ENCODE results near the gene GIPR. TPM values are rescaled to one million over a fixed set of nuclear protein-coding genes. Genes with fewer than 3 reads are reported as not detected.
"Not testable (repeated sequence)": the region's sequence is repeated elsewhere in the genome, so short reads cannot be mapped to it uniquely, and the experiment has no call there.

Gene GIPR
- 9.3 and 9.5 TPM in 2 replicates for total RNA-seq

GRCh38 chr19:45667620-45668341 lies at the start of gene GIPR:
TSS of gene GIPR (plus strand) at chr19:45668221. CDS start at chr19:45669521, 1,300 bp downstream.
- intact Hi-C loops (cut with micrococcal nuclease), result no loop called here
- Mint-ChIP-seq H3K36me3 (ENCODE audit: low read depth) (no peaks in the 10 kb centered on the region), H3K9me3 (no peaks in the 10 kb centered on the region), H3K4me1 (ENCODE audit: low read depth) (peaks cover 23% of the 10 kb centered on the region), H3K4me3 (ENCODE audit: low read depth) (peak within 1 kb of the TSS; percentile 87), H3K27me3 (ENCODE audit: low read depth) (peaks cover 5% of the 10 kb centered on the region), H3K27ac (peak within 1 kb of the TSS; percentile 77)
- DNase-seq (ENCODE audit: low spot score), result peak; percentile 45

GRCh38 chr19:45621389-45621788 lies 46.6 kb upstream of the GIPR start:
- no peak overlapping the region for H3K4me3 Mint-ChIP-seq (ENCODE audit: low read depth)
- H3K4me1 Mint-ChIP-seq (ENCODE audit: low read depth), result peaks cover 6% of the 10 kb centered on the region
- no peaks in the 10 kb centered on the region for H3K9me3 Mint-ChIP-seq
- intact Hi-C loops (cut with micrococcal nuclease), result no loop called here
- DNase-seq (ENCODE audit: low spot score), result no peak
- H3K27ac Mint-ChIP-seq, result no peak overlapping the region
- H3K36me3 Mint-ChIP-seq (ENCODE audit: low read depth), result peaks cover 74% of the 10 kb centered on the region
- no peaks in the 10 kb centered on the region for H3K27me3 Mint-ChIP-seq (ENCODE audit: low read depth)

DNA sequence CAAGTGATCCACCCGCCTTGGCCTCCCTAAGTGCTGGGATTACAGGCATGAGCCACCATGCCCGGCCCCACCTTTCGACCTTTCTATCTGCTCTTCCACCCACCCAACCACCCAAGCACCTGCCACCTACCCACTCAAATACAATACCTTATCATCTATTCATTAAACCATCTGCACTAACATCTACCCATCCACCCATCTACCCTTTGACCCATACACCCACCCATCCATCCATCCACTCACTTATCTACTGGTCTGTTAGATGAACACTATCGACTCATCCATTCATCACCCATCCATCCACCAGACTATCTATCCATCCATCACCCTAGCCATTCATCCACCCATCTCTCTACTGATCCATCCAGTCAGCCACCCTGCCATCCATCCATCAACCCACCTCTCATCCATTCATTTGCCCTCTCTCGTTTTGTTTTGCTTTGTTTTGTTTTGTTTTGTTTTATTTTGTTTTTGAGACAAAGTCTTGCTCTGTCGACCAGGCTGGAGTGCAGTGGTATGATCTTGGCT lies 46.0 kb upstream of the GIPR start:
- intact Hi-C loops (cut with micrococcal nuclease), result no loop called here
- Mint-ChIP-seq H3K36me3 (ENCODE audit: low read depth) (peaks cover 72% of the 10 kb centered on the region), H3K27ac (peak overlapping the region; percentile 38), H3K4me1 (ENCODE audit: low read depth) (peaks cover 6% of the 10 kb centered on the region), H3K4me3 (ENCODE audit: low read depth) (no peak overlapping the region), H3K27me3 (ENCODE audit: low read depth) (no peaks in the 10 kb centered on the region), H3K9me3 (no peaks in the 10 kb centered on the region)
- no peak for DNase-seq (ENCODE audit: low spot score)

DNA sequence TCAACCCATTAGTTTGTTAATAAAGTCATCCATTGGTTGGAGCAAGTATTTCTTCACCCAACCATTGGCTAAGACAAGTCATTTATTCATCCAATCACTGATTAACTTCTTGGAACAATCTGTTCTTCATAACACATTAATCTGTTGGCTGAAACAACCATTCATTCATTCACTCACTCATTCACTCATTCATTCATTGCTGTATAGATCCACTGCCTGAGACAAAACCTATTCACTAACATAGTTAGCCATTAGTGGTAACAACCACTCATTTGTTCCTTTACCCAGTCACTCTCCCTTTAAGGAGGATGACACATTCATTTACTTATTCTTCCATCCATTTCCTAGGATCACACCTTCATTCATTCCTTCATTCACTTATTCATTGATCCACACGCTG lies 44.0 kb upstream of the GIPR start:
- no peak overlapping the region for H3K27ac Mint-ChIP-seq
- peaks cover 74% of the 10 kb centered on the region for H3K36me3 Mint-ChIP-seq (ENCODE audit: low read depth)
- H3K4me1 Mint-ChIP-seq (ENCODE audit: low read depth), result peaks cover 6% of the 10 kb centered on the region
- no peaks in the 10 kb centered on the region for H3K9me3 Mint-ChIP-seq
- no peak overlapping the region for H3K4me3 Mint-ChIP-seq (ENCODE audit: low read depth)
- intact Hi-C loops (cut with micrococcal nuclease), result no loop called here
- no peak for DNase-seq (ENCODE audit: low spot score)
- no peaks in the 10 kb centered on the region for H3K27me3 Mint-ChIP-seq (ENCODE audit: low read depth)

DNA sequence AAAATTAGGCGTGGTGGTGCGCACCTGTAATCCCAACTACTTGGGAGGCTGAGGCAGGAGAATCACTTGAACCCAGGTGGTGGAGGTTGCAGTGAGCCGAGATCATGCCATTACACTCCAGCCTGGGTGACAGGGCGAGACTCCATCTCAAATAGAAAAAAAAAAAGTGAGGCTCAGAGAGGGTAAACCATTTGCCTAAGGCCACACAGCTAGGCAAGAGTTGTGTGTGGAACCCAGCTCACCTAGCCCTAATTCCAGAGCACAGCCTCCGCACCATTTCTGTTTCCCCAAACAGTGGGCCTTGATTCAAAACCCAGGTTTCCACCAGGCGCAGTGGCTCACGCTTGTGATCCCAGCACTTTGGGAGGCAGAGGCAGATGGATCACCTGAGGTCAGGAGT lies 39.8 kb upstream of the GIPR start:
- H3K9me3 Mint-ChIP-seq; H3K27me3 Mint-ChIP-seq (ENCODE audit: low read depth); intact Hi-C loops (cut with micrococcal nuclease); H3K4me3 Mint-ChIP-seq (ENCODE audit: low read depth); DNase-seq (ENCODE audit: low spot score); H3K27ac Mint-ChIP-seq: not testable (repeated sequence)
- H3K4me1 Mint-ChIP-seq (ENCODE audit: low read depth), result peaks cover 14% of the 10 kb centered on the region
- peaks cover 66% of the 10 kb centered on the region for H3K36me3 Mint-ChIP-seq (ENCODE audit: low read depth)

DNA sequence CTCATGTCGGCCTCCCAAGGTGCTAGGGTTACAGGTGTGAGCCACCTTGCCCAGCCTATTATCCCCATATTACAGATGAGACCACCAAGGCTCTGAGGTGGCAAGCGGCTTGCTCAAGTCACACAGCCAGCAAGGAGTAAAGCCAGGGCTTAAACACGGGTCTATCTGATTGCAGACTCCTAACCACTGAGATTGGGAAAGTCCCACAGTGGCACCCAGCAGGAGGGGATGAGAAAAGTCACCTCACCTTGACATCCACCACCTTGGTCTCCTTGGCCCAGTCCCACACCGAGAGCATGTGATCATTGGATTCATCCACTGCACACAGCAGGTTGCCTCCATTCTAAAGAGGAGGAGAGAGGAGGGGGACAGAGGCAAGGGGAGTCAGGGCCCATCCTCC lies 38.3 kb upstream of the GIPR start:
- no peak overlapping the region for H3K4me3 Mint-ChIP-seq (ENCODE audit: low read depth)
- peaks cover 14% of the 10 kb centered on the region for H3K4me1 Mint-ChIP-seq (ENCODE audit: low read depth)
- DNase-seq (ENCODE audit: low spot score), result no peak
- intact Hi-C loops (cut with micrococcal nuclease), result loop anchor here (1.0 kb wide), 1 partner anchor 12 kb away; no protein-coding TSS in a partner anchor
- no peaks in the 10 kb centered on the region for H3K9me3 Mint-ChIP-seq
- peak overlapping the region; percentile 62 for H3K27ac Mint-ChIP-seq
- H3K36me3 Mint-ChIP-seq (ENCODE audit: low read depth), result peaks cover 58% of the 10 kb centered on the region
- no peaks in the 10 kb centered on the region for H3K27me3 Mint-ChIP-seq (ENCODE audit: low read depth)

GRCh38 chr19:45630463-45630862 lies 37.6 kb upstream of the GIPR start:
- Mint-ChIP-seq H3K27me3 (ENCODE audit: low read depth) (no peaks in the 10 kb centered on the region), H3K9me3 (no peaks in the 10 kb centered on the region), H3K4me3 (ENCODE audit: low read depth) (no peak overlapping the region), H3K4me1 (ENCODE audit: low read depth) (peaks cover 14% of the 10 kb centered on the region), H3K27ac (peak overlapping the region; percentile 46), H3K36me3 (ENCODE audit: low read depth) (peaks cover 54% of the 10 kb centered on the region)
- DNase-seq (ENCODE audit: low spot score), result no peak
- intact Hi-C loops (cut with micrococcal nuclease), result loop anchor here (1.0 kb wide), 1 partner anchor 11 kb away; no protein-coding TSS in a partner anchor

- H3K27ac Mint-ChIP-seq, result peak overlapping the region; percentile 35
- H3K9me3 Mint-ChIP-seq, result no peaks in the 10 kb centered on the region
- peaks cover 14% of the 10 kb centered on the region for H3K4me1 Mint-ChIP-seq (ENCODE audit: low read depth)
- no peak for DNase-seq (ENCODE audit: low spot score)
- intact Hi-C loops (cut with micrococcal nuclease), result no loop called here
- no peaks in the 10 kb centered on the region for H3K27me3 Mint-ChIP-seq (ENCODE audit: low read depth)
- H3K36me3 Mint-ChIP-seq (ENCODE audit: low read depth), result peaks cover 45% of the 10 kb centered on the region
- no peak overlapping the region for H3K4me3 Mint-ChIP-seq (ENCODE audit: low read depth)
Observed at GRCh38 chr19:45632468-45633196, 35.4 kb upstream of the GIPR start.

DNA sequence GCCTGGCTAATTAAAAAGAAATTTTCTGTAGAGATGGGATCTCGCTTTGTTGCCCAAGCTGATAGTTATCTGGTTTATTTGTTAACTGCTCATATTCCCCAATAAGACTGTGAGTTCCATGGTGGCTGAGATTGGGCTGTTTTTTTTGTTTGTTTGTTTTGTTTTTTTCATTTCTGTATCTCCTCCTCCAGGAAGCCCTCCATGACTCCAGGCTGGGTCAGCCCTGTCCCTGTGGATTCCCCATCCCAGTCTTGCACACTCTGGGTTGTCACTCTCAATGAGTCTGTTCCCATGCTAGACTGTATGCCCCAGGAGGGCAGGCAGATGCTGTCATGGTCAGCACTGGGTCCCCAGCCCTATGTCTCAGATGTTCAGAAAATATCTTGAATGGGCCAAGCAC lies 31.7 kb upstream of the GIPR start:
- Mint-ChIP-seq H3K27ac (no peak overlapping the region), H3K27me3 (ENCODE audit: low read depth) (no peaks in the 10 kb centered on the region), H3K4me3 (ENCODE audit: low read depth) (no peak overlapping the region), H3K9me3 (no peaks in the 10 kb centered on the region), H3K4me1 (ENCODE audit: low read depth) (peaks cover 19% of the 10 kb centered on the region), H3K36me3 (ENCODE audit: low read depth) (peaks cover 43% of the 10 kb centered on the region)
- DNase-seq (ENCODE audit: low spot score), result no peak
- intact Hi-C loops (cut with micrococcal nuclease), result no loop called here

DNA sequence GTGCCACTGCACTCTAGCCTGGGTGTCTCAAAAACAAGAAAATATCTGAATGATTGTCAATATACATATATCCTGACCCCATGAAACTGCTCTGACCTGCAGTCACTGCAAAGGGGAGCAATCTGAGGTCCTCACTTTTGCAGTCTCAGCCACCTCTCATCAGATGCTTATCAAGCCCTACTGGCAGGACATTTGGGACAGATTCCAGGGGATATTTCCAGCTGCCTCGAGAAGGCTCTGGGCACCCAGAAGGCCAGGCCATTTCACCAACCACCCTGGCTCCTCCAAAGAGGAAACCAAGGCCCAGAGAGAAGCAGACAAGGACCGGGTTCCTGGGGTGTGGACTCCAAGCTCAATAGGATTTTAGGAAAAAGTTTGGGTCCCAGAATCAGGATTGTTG lies 31.1 kb upstream of the GIPR start:
- Mint-ChIP-seq H3K27ac (no peak overlapping the region), H3K27me3 (ENCODE audit: low read depth) (no peaks in the 10 kb centered on the region), H3K4me3 (ENCODE audit: low read depth) (no peak overlapping the region), H3K9me3 (no peaks in the 10 kb centered on the region), H3K4me1 (ENCODE audit: low read depth) (peaks cover 20% of the 10 kb centered on the region), H3K36me3 (ENCODE audit: low read depth) (peaks cover 44% of the 10 kb centered on the region)
- DNase-seq (ENCODE audit: low spot score), result no peak
- intact Hi-C loops (cut with micrococcal nuclease), result no loop called here

DNA sequence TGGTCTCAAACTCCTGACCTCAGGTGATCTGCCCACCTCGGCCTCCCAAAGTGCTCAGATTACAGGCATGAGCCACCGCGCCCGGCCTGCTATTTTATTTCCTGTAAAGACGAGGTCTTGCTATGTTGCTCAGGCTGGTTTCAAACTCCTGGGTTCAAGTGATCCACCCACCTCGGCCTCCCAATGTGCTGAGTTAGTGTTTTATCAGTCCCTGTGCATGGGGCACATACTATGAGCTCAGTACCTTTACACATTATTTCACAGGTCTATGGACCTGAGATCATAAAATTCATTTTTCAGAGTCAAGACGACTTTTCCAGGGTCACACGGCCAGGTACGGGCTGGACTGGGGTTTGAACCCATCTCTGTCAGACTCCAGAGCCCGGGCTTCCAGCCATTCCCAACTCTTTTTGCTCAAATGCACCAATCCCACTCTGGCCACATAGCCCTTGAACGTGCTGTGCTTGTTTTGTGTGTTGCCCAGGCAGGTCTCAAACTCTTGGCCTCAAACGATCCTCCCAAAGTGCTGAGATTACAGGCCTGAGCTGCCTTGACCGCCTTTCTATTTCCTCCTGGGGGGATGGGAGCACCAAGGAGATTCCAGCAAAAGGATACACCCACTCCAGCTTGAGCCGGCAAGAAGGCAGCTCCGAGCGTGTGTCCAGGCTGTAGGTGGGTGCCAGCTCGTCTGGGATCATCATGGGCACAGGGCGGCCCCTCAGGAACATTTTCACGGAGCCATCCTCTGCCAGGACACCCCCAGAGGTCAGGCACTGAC lies 29.9 kb upstream of the GIPR start:
- no peak for DNase-seq (ENCODE audit: low spot score)
- H3K4me3 Mint-ChIP-seq (ENCODE audit: low read depth), result peak overlapping the region; percentile 95
- H3K36me3 Mint-ChIP-seq (ENCODE audit: low read depth), result peaks cover 38% of the 10 kb centered on the region
- intact Hi-C loops (cut with micrococcal nuclease), result no loop called here
- no peaks in the 10 kb centered on the region for H3K9me3 Mint-ChIP-seq
- peaks cover 20% of the 10 kb centered on the region for H3K4me1 Mint-ChIP-seq (ENCODE audit: low read depth)
- no peak overlapping the region for H3K27ac Mint-ChIP-seq
- no peaks in the 10 kb centered on the region for H3K27me3 Mint-ChIP-seq (ENCODE audit: low read depth)

- H3K27me3 Mint-ChIP-seq (ENCODE audit: low read depth), result no peaks in the 10 kb centered on the region
- H3K36me3 Mint-ChIP-seq (ENCODE audit: low read depth), result peaks cover 34% of the 10 kb centered on the region
- peak within 1 kb of the TSS; percentile 91 for H3K27ac Mint-ChIP-seq
- peak within 1 kb of the TSS; percentile 95 for H3K4me3 Mint-ChIP-seq (ENCODE audit: low read depth)
- peaks cover 30% of the 10 kb centered on the region for H3K4me1 Mint-ChIP-seq (ENCODE audit: low read depth)
- H3K9me3 Mint-ChIP-seq, result no peaks in the 10 kb centered on the region
- DNase-seq (ENCODE audit: low spot score), result peak; percentile 56
- intact Hi-C loops (cut with micrococcal nuclease), result no loop called here
Observed at GRCh38 chr19:45638930-45639729, 28.9 kb upstream of the GIPR start, which contains the start of gene EML2. TSS of gene EML2 (minus strand) at chr19:45639397. CDS start at chr19:45639376, 21 bp downstream.
